ENCODE data around the gene TP53. TPM values are rescaled to one million over a fixed set of nuclear protein-coding genes. Genes with fewer than 3 reads are reported as not detected.

The TP53 gene
- total and polyA plus RNA-seq, 7 donors, result 7.4 to 36.7 (median 18.1) TPM

GRCh38 chr17:7655541-7655840 lies 31.8 kb downstream of the TP53 start:
- peaks cover 10% of the 10 kb centered on the region for H3K4me1 ChIP-seq
- no peaks in the 10 kb centered on the region for H3K36me3 ChIP-seq (ENCODE audit: insufficient read depth in 1 of 2, low read depth in 1 of 2)
- TF ChIP-seq CTCF (IDR thresholded peaks at IDR 0.05), result no peak
- peaks cover 0 to 26% (median 10%) of the 10 kb centered on the region in 3 donors for H3K27me3 ChIP-seq (ENCODE audit: insufficient read depth in 3 of 3, low read length in 2 of 3)
- no peak overlapping the region for H3K27ac ChIP-seq
- ATAC-seq, result no peak
- intact Hi-C loops (cut with DNase I), result no loop called here
- H3K9me3 ChIP-seq, result no peaks in the 10 kb centered on the region
- no peak overlapping the region for H3K4me3 ChIP-seq
- WGBS, 3 donors, result 90% methylated on average over 17 of the region's 17 CpGs
- DNase-seq, result no peak

- no peak for ATAC-seq
- peaks cover 0 to 32% (median 10%) of the 10 kb centered on the region in 3 donors for H3K27me3 ChIP-seq (ENCODE audit: insufficient read depth in 3 of 3, low read length in 2 of 3)
- no peaks in the 10 kb centered on the region for H3K36me3 ChIP-seq (ENCODE audit: insufficient read depth in 1 of 2, low read depth in 1 of 2)
- no peak for TF ChIP-seq CTCF (IDR thresholded peaks at IDR 0.05)
- H3K4me1 ChIP-seq, result peaks cover 14% of the 10 kb centered on the region
- no peak for DNase-seq
- WGBS, 3 donors, result 74 to 84% (median 78%) methylated on average over 16 of the region's 16 CpGs
- no peak overlapping the region for H3K4me3 ChIP-seq
- intact Hi-C loops (cut with DNase I), result no loop called here
- no peaks in the 10 kb centered on the region for H3K9me3 ChIP-seq
- no peak overlapping the region for H3K27ac ChIP-seq
Observed at GRCh38 chr17:7654832-7655540, 32.3 kb downstream of the TP53 start.

- 53 to 59% (median 57%) methylated on average over 12 of the region's 12 CpGs for WGBS, 3 donors
- TF ChIP-seq CTCF (IDR thresholded peaks at IDR 0.05), result no peak
- H3K36me3 ChIP-seq (ENCODE audit: insufficient read depth in 1 of 2, low read depth in 1 of 2), result no peaks in the 10 kb centered on the region
- peaks cover 0 to 50% (median 10%) of the 10 kb centered on the region in 3 donors for H3K27me3 ChIP-seq (ENCODE audit: insufficient read depth in 3 of 3, low read length in 2 of 3)
- ATAC-seq (no peak), DNase-seq (no peak)
- intact Hi-C loops (cut with DNase I), result no loop called here
- peaks cover 14% of the 10 kb centered on the region for H3K4me1 ChIP-seq
- H3K27ac ChIP-seq, result no peak overlapping the region
- H3K4me3 ChIP-seq, result no peak overlapping the region
- H3K9me3 ChIP-seq, result no peaks in the 10 kb centered on the region
Observed at GRCh38 chr17:7652388-7653356, 34.6 kb downstream of the TP53 start.

- ATAC-seq, result no peak
- WGBS, 3 donors, result 6 to 17% (median 11%) methylated on average over 16 to 53 of the region's 54 CpGs
- H3K9me3 ChIP-seq, result no peaks in the 10 kb centered on the region
- no peak for TF ChIP-seq CTCF (IDR thresholded peaks at IDR 0.05)
- intact Hi-C loops (cut with DNase I), result no loop called here
- peaks cover 14% of the 10 kb centered on the region for H3K4me1 ChIP-seq
- no peaks in the 10 kb centered on the region for H3K36me3 ChIP-seq (ENCODE audit: insufficient read depth in 1 of 2, low read depth in 1 of 2)
- H3K4me3 ChIP-seq, result peak overlapping the region; percentile 67
- DNase-seq, result no peak
- H3K27me3 ChIP-seq (ENCODE audit: insufficient read depth in 3 of 3, low read length in 2 of 3), result peaks cover 0 to 58% (median 10%) of the 10 kb centered on the region in 3 donors
- H3K27ac ChIP-seq, result no peak overlapping the region
Observed at GRCh38 chr17:7651665-7652387, 35.5 kb downstream of the TP53 start.

All from psoas muscle (tissue), 8 donors.